ENCODE measurements around the gene COL5A1.

- no peak for TF ChIP-seq CTCF (IDR thresholded peaks at IDR 0.05)
- TF ChIP-seq POLR2A (IDR thresholded peaks at IDR 0.05): no peak
These were observed 60.1 kb downstream of the COL5A1 start for GRCh38 chr9:134701581-134702259.
